NCI-H446 (cell line): ENCODE results near the gene ABCB10.
"Not testable (repeated sequence)": the region's sequence is repeated elsewhere in the genome, so short reads cannot be mapped to it uniquely, and the experiment has no call there.

ENCODE experiments used
- DNase-seq, 2 experiments: peaks; one replicate each; lab custom pipeline; 2025; lab: John Stamatoyannopoulos, UW

ABCB10 gene

DNA sequence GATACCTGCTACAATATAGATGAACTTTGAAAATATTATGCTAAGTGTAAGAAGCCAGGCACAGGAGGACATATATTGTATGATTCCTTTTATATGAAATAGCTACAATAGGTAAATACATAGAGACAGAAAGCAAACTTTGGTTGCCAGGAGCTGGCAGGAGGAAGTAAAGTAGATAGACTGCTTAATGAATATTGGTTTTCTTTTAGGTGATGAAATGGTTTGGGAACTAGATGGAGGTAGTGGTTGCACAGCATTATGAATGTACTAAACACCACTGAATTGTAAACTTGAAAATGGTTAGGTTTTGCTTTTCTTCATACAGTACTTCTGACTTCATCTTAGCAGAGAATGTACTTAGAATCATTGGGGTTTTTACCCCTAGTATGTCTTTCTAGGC, 21.5 kb downstream of the ABCB10 start:
- DNase-seq: no peak

GRCh38 chr1:229535230-229535629, 23.3 kb downstream of the ABCB10 start:
- no peak for DNase-seq

DNA sequence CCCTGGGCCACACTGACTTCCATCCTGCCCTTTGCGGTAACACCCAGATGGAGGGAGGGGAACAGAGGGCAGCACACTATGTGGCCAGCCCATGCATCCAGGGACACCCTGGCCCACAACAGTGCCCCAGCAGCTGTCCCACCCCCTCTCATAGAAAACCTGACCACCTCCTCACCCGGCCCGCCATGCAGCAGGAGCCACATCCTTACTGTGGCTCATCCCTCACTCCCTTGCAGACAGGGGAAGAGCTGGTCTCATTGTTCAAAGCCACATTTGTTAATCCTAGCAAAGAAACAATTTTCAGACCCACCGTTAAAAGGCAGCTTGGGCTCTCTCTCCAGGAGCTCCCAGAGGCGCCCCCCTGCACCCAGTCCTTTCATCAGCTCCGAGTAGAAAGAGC, 27.2 kb downstream of the ABCB10 start:
- DNase-seq: no peak

DNA sequence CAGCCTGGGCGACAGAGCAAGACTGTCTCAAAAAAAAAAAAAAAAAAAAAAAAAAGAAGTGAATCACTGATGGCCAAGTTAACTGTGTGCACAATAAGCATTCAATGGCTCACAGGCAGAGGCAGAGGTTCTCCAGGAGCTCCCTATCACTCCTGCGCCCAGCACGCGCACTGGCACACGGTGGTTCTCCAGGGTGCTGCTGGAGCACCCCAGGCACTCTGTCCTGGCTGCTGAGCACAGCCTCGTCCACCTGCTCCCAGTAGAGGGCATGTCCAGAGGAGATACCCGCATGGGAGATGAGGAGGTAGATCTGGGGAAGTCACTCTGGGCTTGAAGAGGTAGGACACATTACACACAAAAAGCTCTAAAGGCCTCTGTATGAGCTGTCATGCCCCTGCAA, 28.9 kb downstream of the ABCB10 start:
- no peak for DNase-seq

GRCh38 chr1:229526695-229527094, 31.8 kb downstream of the ABCB10 start:
- no peak for DNase-seq

DNA sequence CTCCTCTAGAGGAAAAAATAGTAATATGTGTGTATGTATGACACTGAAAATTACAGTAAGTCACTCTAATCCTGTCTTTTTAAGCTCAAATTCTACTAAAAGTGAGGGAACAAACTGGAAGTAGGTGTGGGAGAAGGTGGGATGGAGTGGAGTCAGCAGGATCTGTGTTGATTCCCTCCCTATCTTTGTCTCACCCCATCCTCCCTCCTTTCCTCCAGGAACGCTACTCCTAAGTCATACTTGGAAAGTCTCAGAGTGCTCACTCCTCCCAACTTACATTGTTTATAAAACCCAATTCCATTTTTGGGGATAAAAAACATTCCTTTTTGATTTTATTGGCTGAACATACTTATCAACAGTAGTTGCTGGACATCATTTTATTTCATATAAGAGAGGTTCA, 35.5 kb downstream of the ABCB10 start:
- DNase-seq: no peak

DNA sequence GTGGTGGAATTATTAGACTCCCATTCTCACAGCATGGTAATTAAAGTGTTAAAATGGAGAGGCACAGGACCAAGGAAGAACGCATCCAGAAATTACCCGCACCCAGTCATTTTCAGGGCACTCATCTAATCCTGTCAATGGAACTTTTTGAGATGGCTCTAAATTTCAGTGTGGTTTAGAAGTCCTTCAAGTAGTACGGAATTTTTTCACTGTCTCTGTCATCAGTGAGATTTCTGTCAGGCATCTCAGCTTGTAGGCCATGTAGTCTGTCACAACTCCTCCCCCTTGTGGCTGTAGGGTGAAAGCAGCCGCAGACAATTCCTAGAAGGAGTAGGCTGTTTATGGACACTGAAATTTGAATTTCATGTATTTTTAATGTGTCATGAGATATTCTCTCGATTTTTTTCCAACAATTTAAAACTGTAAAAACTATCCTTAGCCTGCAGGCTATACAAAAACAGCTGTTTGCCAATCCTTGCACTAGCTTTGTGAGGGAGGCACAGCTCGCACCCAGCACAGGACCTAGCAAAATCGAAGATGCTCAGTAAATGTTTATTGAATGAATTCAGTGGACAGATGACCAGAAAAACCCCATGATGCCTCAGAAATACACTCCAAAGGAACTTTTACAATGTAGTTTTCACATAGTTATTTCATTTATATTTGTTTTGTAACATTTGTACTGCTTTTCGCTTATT, 43.8 kb downstream of the ABCB10 start:
- peak; percentile 62 to 74 for DNase-seq

GRCh38 chr1:229511625-229512024, 46.9 kb downstream of the ABCB10 start:
- DNase-seq: not testable (repeated sequence)

GRCh38 chr1:229511201-229511600, 47.3 kb downstream of the ABCB10 start:
- not testable (repeated sequence) for DNase-seq

DNA sequence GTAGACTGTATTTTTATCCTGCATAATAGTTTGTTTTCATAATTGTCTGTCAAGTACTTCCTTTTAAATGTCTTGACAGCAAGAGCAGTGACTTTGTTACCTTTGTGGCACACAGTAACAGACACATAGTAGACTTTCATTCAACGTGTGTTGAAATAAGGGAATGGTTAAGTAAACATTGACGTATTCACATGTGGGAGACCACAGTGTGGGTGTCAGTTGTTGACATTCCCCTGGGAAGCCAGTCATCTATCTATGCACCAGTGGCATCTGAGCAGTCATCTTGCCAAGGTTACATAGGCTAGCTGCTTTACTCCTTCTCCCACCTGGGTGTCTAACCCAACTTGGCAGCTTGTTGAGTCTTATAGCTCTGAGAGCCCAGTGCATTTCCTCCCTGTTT, 48.9 kb downstream of the ABCB10 start:
- DNase-seq: no peak

GRCh38 chr1:229508823-229509337, 49.6 kb downstream of the ABCB10 start:
- no peak for DNase-seq

DNA sequence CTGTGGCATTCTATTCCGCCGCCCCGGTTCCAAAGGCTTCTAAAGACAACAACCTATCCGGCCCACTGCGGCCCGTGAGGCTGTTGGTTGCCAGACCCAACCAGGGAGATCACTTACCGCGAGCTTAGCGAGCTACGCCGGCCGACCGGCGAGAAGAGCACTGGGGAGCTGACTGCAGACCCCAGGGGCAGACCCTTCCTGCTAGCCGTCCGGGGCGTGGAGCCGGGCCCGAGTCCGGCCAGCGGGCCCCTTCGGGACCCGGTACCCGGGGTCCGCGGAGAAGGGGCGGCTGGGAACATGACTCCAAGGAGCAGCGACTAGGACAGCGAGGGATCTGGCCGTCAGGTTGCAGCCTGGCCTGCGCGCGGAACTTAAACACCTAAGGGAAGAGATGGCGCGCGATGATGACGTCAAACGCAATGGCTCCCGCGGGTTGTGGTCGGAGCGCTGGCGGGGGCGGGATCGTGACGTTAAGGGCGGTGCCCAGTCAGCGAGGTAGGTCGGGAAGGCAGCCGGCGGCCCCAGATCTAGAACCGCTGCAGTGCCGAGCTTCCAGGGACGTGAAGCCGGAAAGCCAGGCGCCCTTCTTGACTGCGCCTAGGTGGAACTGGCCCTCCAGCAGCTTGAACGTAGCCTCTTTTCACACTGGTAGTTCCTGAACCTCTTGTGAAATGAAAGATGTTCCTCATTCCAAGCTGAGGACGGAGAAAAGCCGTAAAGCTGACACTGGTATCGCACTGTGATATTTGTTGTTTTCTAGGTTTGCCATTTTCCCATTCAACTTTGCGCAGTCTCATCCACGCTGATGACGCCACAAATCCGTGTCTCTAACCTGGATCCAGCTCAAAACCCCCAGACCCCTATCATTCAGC, 50.3 kb downstream of the ABCB10 start, which contains the start of gene NUP133:
Gene NUP133 (minus strand): TSS at position 391 of the 872 bp plus-strand sequence. CDS start 92 bp downstream, at position 299.
- peak; percentile 97 for DNase-seq

DNA sequence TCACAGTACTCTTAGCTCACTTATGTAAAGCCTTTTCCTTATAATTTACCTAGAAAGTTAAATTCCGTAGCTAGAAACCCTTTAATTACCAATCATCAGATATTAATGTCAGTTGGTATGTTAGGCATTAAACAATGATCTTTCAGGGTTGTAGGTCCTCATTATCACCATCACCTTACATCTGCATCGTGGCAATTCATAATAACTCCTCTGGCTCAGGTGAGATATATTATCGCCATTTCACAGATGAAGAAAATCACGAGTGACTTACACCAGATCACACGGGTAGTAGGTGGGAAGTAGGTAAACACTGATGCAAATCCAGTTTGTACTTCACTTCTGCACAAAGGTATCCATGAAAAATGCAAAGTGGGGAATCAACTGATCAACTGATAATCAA, 51.0 kb downstream of the ABCB10 start:
- no peak for DNase-seq

GRCh38 chr1:229506633-229507032, 51.9 kb downstream of the ABCB10 start:
- no peak for DNase-seq

DNA sequence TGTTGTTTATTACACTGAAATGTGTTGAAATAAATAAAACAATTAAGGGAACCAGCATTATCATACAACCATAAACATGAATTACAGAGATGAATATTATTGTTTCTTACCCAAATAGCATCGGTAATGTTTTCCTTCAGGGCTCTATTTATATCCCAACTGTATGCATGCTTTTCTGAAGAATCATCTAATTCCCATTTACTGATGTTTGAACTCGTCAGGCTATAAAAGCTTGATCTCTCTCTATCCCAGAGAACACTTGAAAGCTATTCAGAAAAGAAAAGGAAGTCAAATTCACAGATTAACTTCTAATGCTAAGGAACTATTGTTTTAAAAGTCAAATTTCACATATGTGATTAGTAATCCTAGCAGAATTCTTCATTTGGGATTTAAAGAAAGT, 62.7 kb downstream of the ABCB10 start:
- no peak for DNase-seq

GRCh38 chr1:229487181-229487580, 71.3 kb downstream of the ABCB10 start:
- DNase-seq: no peak

GRCh38 chr1:229485318-229485717, 73.2 kb downstream of the ABCB10 start:
- no peak for DNase-seq

- DNase-seq: no peak
Observed at GRCh38 chr1:229482511-229482910, 76.0 kb downstream of the ABCB10 start.

DNA sequence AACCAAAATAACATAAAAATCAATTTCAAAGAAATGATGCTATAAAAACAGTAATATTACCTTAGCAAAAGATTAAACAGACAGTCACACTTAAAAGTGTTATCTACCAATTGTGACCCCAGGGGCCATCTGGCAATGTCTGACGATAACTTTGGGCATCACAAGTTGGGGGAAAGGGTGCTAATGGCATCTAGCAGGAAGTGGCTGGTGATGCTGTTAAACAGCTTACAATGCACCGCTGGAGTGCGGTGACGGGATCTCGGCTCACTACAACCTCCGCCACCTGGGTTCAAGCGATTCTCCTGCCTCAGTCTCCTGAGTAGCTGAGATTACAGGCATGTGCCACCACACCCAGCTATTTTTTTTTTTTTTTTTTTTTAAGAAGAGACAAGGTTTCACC, 78.0 kb downstream of the ABCB10 start:
- no peak for DNase-seq

- no peak for DNase-seq
Observed at GRCh38 chr1:229479660-229480399, 78.7 kb downstream of the ABCB10 start.

DNA sequence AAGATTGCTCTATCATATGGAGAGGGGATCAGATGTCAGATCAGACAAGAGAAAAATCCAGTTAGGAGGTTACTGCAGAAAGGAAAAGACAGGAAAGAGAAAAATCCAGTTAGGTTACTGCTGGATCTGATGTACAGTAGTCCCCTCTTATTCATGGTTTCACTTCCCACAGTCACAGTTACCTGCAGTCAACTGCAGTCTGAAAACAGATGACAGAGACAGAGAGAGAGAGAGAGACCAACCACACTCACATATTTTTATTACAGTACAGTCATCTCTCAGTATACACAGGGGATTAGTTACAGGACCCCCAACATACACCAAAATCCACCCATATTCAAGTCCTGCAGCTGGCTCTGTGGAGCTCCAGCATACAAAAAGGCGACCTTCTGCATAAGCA, 79.7 kb downstream of the ABCB10 start:
- DNase-seq: no peak

DNA sequence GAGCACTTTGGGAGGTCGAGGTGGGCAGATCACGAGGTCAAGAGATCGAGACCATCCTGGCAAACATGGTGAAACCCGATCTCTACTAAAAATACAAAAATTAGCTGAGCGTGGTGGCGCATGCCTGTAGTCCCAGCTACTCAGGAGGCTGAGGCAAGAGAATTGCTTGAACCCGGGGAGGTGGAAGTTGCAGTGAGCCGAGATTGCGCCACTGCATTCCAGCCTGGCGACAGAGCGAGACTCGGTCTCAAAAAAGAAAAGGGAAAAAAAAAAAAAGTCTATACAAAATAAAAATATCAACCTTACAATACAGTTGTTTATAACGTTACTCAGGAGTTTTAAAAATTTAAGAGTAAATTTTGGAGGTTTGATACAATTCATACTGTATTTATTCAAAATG, 82.6 kb downstream of the ABCB10 start:
- not testable (repeated sequence) for DNase-seq
